Psoas muscle (tissue), 8 donors: ENCODE measurements around the gene LYZL4. TPM values are rescaled to one million over a fixed set of nuclear protein-coding genes. Genes with fewer than 3 reads are reported as not detected.

ENCODE experiments used
- ATAC-seq, 4 donors: fragments of 200-7000 bp; cut with Tn5 transposase; one replicate each; pipeline ENCODE4 v1.9.1; 2020; ENCODE audit warnings: moderate library complexity in 3 of 4, mild to moderate bottlenecking in 2 of 4
- DNase-seq, 2 donors: peaks; one replicate each; pipeline ENCODE4 v3.0.0-alpha.2; 2020
- H3K27ac ChIP-seq: fragments of 200-600 bp; one replicate; pipeline ENCODE4 v1.8.0; 2022
- H3K27me3 ChIP-seq, 3 donors: fragments of 200-600 bp in 1 of 3; one replicate each; pipeline versions ENCODE4 v1.6.1 to v1.8.0; 2013 to 2022; ENCODE audit warnings: low read length in 2 of 3, mild to moderate bottlenecking in 2 of 3, moderate library complexity in 1 of 3; ENCODE audit not compliant: insufficient read depth in 3 of 3
- H3K36me3 ChIP-seq, 2 donors: fragments of 200-600 bp in 1 of 2; one replicate each; pipeline versions ENCODE4 v1.6.1 to v1.8.0; 2013 to 2022; ENCODE audit warnings: low read depth in 1 of 2, mild to moderate bottlenecking in 1 of 2, moderate library complexity in 1 of 2; ENCODE audit not compliant: insufficient read depth in 1 of 2
- H3K4me1 ChIP-seq: fragments of 200-600 bp; one replicate; pipeline ENCODE4 v1.8.0; 2022
- H3K4me3 ChIP-seq: fragments of 200-600 bp; one replicate; pipeline ENCODE4 v1.8.0; 2022; ENCODE audit warnings: mild to moderate bottlenecking
- H3K9me3 ChIP-seq: fragments of 200-600 bp; one replicate; pipeline ENCODE4 v1.8.0; 2022
- WGBS, 3 donors: extraction: QIAGEN DNeasy Blood & Tissue Kit; methylation state at CpG; one replicate each; pipeline versions ENCODE4 v1.1.6 to v1.1.7; 2013; 5-methylcytosine and 5-hydroxymethylcytosine counted together
- intact Hi-C, 2 donors: fragments of 100-400 bp; cut with DNase I; formaldehyde crosslinking; loops; one replicate each; pipeline versions ENCODE4 v1.11.0 to v1.14.2; 2022
- polyA plus RNA-seq, 3 donors: library from polyadenylated mRNA; stranded (reverse); fragments of 200-250 nt; gene quantifications; one replicate each; pipeline ENCODE4 v1.2.3, GENCODE V29; 2013
- total RNA-seq, 4 donors: library from RNA; stranded (reverse); fragmentation: NEBNext Ultra II Directional in 2 of 4; extraction: Animal tissue kit (Norgen Biotek cat#: 25700) in 2 of 4; gene quantifications; one replicate each; pipeline versions ENCODE4 v1.2.1 to v1.2.4, GENCODE V29; 2021 to 2023
- TF ChIP-seq, protein P1 (sequence below): fragments of 200-600 bp; IDR thresholded peaks from one replicate; pipeline ENCODE4 v1.8.0; 2022; ENCODE audit warnings: antibody characterized with exemption
- donor health status: healthy with polysubstance abuse.
- donor health status: DM: no; HTN: no; CAD: no; lungs with moderate emphysema.
- donor health status: Bipolar disorder and iron deficiency.
- donor health status: healthy.
- donor health status: DM: yes; HTN: yes; CAD: no.
- donor health status: DM: no; HTN: no; CAD: no.
- donor health status: DM: no; HTN: no; CAD: no.
- donor health status: DM: yes; HTN: yes; CAD: no.

Gene LYZL4
- total and polyA plus RNA-seq, 7 donors: not detected

DNA sequence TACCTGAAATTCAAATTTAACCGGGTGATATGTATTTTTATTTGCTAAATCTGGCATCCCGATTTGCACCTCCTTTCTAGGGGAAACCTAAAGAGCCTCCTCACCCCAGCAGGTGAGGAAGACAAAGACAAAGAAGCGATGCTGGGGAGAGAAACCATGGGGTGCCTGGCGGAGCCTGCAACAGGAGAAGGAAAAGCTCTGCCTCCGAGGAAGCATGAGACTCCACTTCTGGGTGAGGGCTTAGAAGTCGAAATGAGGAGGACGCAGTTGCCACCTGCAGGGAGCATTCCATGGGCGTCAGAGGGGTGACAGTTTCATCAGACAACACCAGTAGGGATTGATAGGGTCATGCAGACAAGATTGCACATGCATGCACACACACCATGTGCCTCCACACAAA, 30.5 kb upstream of the LYZL4 start:
- ATAC-seq: no peak
- no peak overlapping the region for H3K27ac ChIP-seq
- no peak overlapping the region for H3K4me3 ChIP-seq
- 29 to 42% (median 35%) methylated on average over 8 of the region's 8 CpGs for WGBS, 3 donors
- DNase-seq: no peak
- H3K27me3 ChIP-seq: peaks cover 0 to 6% (median 0%) of the 10 kb centered on the region in 3 donors
- no peaks in the 10 kb centered on the region for H3K4me1 ChIP-seq
- H3K9me3 ChIP-seq: no peaks in the 10 kb centered on the region
- TF ChIP-seq, protein P1, sequence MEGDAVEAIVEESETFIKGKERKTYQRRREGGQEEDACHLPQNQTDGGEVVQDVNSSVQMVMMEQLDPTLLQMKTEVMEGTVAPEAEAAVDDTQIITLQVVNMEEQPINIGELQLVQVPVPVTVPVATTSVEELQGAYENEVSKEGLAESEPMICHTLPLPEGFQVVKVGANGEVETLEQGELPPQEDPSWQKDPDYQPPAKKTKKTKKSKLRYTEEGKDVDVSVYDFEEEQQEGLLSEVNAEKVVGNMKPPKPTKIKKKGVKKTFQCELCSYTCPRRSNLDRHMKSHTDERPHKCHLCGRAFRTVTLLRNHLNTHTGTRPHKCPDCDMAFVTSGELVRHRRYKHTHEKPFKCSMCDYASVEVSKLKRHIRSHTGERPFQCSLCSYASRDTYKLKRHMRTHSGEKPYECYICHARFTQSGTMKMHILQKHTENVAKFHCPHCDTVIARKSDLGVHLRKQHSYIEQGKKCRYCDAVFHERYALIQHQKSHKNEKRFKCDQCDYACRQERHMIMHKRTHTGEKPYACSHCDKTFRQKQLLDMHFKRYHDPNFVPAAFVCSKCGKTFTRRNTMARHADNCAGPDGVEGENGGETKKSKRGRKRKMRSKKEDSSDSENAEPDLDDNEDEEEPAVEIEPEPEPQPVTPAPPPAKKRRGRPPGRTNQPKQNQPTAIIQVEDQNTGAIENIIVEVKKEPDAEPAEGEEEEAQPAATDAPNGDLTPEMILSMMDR: no peak
- intact Hi-C loops: loop anchor here (5.0 to 10.0 kb wide), 5 partner anchors 194 to 546 kb away; no protein-coding TSS in a partner anchor
- no peaks in the 10 kb centered on the region for H3K36me3 ChIP-seq

DNA sequence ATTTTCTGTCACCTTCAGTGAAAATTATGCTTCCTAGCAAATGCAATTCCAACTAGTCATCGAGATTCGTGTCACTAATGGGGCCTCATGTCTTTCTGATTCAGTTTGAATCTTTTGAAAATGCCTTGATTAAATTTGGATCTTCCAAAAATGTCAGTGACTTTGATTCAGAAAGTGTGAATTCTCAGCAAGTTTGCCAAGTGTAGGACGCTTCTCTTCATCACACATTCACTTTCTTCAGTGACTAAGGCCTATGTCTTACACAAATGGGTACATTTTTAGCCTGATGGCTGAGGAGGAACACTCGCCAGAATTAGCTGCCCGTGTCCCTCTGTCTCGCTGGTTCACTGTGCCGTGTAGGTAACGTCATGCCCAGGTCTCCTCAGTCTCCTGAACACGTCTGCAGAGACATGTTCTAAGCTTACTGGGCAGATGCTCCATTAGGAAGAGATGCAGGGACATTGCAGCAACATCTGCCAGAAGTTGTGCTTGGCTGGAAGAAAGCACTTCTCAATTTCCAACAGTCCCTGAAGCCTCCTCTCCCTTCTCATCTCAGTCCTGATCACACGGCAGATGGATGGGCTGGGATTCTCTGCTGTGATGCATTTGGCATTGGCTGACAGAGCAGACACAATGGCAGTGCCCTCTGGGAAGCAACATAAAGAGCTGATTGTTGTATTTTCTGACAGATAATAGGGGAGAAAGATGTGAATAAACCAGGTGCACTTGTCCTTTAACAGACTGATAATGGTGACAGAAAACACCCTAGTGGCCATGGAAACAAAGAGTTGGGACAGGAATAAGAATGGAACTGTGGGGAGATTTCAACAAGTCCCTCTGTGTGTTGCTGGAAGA, 29.1 kb upstream of the LYZL4 start:
- Histone ChIP-seq H3K27me3 (peaks cover 0 to 6% (median 0%) of the 10 kb centered on the region in 3 donors), H3K4me1 (no peaks in the 10 kb centered on the region), H3K9me3 (no peaks in the 10 kb centered on the region), H3K36me3 (no peaks in the 10 kb centered on the region), H3K27ac (no peak overlapping the region), H3K4me3 (no peak overlapping the region)
- TF ChIP-seq, protein P1: no peak
- no peak for ATAC-seq
- no peak for DNase-seq
- WGBS, 3 donors: 67 to 73% (median 70%) methylated on average over 10 of the region's 10 CpGs
- intact Hi-C loops: loop anchor here (5.0 to 10.0 kb wide), 5 partner anchors 192 to 545 kb away; no protein-coding TSS in a partner anchor

DNA sequence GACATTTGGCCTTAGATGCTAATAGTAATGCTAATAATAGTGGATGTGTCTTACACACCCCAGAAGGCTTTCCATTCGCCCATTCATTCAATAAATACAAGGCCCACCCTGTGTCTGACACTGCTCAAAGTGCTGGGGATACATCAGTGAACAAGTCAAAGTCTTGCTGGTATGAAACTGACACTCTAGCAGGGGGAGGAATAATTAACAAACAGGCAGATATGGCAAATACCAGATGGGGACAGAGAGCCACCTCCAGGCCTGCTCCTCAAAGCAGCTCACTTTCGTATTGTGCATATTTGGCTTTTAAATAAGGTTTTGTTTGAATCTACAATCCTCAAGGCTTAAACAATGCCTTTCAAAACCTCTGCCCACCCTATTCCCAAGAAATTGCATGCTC, 28.3 kb upstream of the LYZL4 start:
- ATAC-seq (no peak), DNase-seq (no peak)
- Histone ChIP-seq H3K27ac (no peak overlapping the region), H3K4me3 (no peak overlapping the region), H3K36me3 (no peaks in the 10 kb centered on the region), H3K27me3 (peaks cover 0 to 6% (median 0%) of the 10 kb centered on the region in 3 donors), H3K9me3 (no peaks in the 10 kb centered on the region), H3K4me1 (no peaks in the 10 kb centered on the region)
- TF ChIP-seq, protein P1: no peak
- WGBS, 3 donors: 76 to 78% (median 76%) methylated on average over 2 of the region's 2 CpGs
- intact Hi-C loops: no loop called here

DNA sequence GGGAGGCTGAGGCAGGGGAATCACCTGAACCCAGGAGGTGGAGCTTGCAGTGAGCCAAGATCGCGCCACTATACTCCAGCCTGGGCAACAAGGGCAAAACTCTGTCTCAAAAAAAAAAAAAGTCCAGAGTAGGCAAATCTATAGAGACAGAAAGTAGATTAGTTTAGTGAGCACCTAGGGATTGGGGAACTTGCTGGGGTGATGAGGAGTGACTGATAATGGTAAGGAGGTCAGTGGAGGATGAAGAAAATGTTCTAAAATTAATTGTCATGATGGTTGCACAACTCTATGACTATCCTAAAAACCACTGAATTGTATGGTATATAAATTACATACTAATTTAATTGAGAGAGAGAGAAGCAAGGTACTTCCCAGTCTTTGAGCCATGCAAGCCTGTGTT, 27.8 kb upstream of the LYZL4 start:
- H3K4me3 ChIP-seq: no peak overlapping the region
- peaks cover 0 to 6% (median 0%) of the 10 kb centered on the region in 3 donors for H3K27me3 ChIP-seq
- ATAC-seq: no peak
- intact Hi-C loops: no loop called here
- no peaks in the 10 kb centered on the region for H3K36me3 ChIP-seq
- no peaks in the 10 kb centered on the region for H3K9me3 ChIP-seq
- TF ChIP-seq, protein P1: no peak
- no peaks in the 10 kb centered on the region for H3K4me1 ChIP-seq
- no peak for DNase-seq
- H3K27ac ChIP-seq: no peak overlapping the region
- 94 to 100% (median 97%) methylated on average over 2 of the region's 2 CpGs for WGBS, 3 donors
